Activated CD8-positive, alpha-beta memory T cell treated with anti-CD3 and anti-CD28 coated beads for 48 hours (primary cell): ENCODE data around the gene WNT7A.

Experiments
- DNase-seq, 3 experiments: peaks; one replicate each; pipeline ENCODE4 v3.0.0-alpha.2; 2020; ENCODE audit warnings: low read depth in 2 of 3, low spot score in 2 of 3

The WNT7A gene

DNA sequence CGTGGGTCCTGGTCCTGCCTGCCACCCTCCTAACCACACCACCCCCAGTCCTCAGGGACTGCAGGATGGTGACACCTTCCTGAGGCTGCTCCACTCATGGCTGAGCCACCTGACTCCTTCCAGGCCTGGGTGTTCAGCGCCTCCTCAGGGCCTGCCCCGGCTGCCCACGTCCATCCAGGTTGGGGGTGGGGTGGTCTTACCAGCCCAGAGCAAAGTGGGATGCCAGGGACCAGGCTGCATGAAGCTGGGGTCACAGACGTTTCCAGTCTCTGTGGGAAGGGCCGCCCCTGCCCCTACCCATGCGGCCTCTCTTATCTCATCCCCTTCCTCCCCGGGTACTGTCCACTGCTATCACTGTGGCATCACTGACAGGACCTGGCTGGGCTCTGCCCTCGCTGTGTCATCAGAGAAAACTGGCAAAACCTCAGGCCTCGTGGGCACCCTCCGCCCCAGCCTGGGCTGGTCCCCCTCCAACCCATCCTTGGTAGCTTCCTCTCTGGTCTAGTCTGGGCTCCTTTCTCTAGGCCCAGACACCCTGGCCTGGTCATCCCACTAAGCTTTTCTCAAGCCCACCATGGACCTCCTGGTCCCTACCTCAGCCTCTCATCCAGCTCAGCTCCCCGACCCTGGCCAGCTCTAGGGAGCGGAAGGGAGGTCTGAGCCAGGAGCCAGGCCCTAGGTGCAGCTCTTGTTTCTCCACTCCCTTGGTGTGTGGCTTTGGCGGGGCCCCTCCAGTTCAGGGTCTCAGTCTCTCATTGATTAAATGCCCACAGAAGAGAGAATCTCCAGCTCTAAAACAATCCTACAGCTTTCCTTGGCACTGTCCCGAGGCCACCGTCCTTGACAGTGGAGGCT is 32.9 kb downstream of the WNT7A start:
- DNase-seq, result no peak

DNA sequence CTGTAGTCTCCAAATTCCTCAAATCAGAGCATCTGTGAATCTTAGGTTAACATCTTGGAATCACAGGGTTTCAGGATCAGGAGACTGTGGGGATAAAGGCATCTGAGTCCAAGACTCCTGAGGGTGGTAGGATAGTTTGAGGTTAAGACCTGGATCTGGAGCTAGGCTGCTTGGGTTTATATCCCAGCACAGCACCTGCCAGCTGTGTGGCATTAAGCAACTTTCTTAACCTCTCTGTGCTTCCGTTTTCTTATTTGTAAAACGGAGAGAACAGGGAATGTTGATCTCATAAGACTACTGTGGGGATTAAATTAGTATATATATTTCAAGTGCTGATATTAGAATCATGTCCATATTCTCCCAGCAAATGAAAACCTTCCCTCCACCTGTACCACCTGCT is 33.6 kb downstream of the WNT7A start:
- no peak for DNase-seq

DNA sequence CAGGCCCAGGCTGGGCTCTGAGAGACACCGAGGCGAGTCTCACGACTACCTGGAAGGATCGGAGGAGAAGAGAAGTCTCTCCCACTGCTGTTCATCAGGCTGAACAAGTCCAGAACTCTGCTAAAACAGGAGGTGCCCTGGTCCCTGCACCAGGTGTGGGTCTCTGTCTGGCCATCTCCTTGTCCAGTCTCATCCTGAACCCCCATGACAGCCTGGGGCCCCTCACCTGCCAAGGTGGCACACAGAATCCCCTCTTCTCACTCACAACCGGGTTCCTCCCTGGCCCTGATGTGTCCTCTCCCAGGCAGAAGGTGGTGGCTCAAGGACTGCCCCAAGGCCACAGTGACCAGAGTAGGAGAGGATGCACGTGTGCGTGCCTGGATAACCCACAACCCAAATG is 34.1 kb downstream of the WNT7A start:
- no peak for DNase-seq

DNA sequence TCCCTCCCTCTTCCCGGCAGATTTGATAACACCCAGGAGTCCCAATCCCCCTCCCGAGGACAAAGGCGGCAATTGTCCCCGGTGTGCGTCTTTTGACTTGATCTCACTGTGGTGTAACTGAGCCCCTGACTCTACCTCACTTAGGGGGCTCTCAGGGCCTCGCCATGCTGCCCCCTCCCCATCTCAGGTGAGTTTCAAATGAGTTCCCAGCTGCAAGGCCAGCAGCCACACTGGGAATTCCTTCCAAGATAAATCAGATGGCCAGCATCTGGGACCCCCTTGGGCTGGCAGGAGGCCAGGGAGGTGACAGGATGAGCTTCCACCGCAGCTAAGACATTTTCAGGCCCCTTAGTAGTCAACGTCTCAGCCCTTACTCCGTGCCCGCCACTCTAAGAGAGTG is 35.0 kb downstream of the WNT7A start:
- no peak for DNase-seq

DNA sequence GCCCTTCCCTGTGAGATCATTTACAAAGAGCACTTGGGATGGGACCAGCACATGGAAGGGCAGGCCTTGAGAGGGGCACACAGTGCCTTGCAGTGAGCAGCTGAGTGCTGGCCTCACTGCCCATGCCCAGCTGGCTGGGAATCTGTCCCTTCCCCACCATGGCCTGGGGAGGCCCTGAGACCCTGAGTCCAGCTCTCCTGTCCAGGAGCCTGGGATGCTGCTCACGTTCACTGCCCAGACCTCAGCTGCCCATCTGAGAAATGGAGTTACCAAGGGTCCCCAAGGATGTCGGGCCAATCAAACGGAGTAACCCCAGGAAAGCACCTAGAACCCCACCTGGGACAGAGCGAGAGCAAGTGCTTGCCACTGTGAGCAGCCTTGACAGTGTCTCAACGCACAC is 35.6 kb downstream of the WNT7A start:
- DNase-seq, result no peak

DNA sequence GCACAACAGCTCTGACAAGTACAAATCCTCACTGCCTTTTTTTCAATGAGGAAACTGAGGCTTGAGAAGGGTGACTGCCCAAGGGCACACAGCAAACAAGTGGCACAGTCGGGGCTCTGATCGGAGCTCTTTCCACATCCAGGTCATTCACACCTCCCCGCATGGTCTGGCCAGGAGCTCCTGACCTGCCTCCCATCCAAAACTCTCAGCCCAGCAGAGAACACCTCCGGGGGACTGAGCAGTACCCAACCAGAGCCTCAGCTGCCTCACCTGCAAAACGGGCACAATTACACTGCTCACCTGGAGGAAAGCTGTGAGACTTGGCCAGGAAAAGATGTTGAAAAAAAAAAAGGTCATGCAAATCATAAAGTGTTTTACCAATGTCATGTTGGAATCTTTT is 36.5 kb downstream of the WNT7A start:
- no peak for DNase-seq

DNA sequence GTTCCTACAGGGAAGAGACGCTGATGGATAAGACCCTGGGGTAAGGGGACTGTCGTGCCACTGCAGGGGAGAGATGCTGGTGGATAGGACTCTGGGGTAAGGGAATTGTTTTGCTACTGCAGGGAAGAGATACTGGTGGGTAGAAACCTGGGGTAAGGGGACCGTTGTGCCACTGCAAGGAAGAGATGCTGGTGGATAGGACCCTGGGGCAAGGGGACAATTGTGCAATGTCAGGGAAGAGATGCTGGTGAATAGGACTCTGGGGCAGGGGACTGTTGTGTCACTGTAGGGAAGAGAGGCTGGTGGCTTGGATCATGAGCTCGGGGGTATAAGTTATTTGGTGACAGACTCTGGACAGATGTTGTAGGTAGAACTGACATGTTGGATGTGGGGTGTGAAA is 37.6 kb downstream of the WNT7A start:
- DNase-seq, result no peak

DNA sequence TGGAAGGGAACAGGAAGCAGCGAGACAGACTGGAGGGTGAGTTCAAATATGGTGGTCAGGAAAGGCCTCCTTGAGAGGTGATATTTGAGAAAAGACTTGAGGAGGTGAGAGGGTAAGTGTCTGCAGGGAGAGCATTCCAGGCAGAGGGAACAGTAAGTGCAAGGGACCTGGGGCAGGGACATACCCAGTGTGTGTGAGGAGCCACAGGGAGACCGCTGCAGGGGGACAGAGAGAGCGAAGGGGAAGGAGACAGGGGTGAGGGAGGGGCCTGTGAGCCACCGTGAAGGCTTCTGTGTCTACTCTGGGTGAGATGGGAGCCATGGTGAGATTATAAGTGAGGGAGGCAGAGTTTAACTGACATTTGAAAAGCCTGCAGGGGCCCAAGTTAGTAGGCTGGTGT is 38.0 kb downstream of the WNT7A start:
- no peak for DNase-seq

DNA sequence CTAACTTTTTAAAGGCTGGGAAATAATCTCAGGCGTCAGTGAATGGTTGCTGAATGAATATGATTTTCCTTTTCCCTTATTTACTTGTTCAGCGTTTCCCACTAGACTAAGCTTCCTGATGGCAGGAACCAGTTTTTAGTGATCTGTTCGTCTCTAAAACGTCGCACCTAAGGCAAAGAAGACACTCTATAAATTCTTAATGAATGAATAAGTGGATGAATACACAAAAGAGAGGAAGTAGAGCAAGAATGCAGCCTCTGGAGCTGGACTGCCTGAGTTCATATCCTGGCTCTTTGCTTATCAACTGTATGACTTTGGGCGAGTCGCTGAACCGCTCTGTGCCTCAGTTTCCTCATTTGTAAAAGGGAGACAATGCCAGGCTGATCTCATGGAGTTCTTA is 38.7 kb downstream of the WNT7A start:
- DNase-seq, result no peak

DNA sequence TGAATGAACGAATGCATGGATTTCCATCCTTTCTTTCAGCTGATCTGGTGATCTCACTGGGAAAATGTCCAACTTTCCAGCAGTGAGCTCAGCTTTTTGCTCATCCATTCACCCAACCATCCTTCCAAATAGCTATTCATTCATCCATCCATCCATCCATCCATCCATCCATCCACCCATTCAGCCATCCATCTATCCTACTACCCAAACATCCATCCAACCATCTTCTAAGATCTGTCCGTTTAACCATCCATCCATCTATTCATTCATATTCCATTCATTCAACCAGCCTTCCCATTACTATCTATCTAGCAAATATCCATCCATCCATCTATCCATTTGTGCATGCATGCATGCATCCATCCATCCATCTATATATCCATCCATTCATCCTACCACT is 39.4 kb downstream of the WNT7A start:
- no peak for DNase-seq

DNA sequence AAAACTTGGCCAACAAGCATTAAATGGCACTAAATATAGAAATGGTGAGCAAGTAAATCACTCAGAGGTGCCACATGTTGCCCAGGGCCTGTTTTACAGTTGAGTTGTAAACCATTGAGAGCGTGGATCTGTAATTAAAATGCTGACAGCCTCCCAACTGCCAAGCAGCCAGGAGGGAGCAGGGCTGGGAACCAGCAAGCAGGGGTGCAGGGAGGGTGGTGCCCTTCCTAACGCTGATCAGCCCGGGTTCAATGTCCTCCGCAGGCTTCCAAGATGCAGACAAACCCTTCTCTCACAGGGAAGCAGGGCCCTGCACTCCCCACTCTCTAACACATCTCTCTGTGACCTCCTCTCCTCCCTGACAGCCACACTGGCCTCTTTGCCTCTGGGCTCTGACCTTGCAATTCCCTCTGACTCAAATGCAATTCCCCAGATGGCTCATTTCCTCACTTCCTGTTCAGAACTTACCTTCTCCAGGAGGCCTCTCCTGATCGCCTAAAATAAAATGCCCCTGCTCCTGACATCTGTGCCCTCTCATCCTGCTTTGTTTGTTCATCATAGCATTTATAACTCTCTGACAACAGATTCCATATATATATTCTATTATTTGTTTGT is 40.0 kb downstream of the WNT7A start:
- no peak for DNase-seq

DNA sequence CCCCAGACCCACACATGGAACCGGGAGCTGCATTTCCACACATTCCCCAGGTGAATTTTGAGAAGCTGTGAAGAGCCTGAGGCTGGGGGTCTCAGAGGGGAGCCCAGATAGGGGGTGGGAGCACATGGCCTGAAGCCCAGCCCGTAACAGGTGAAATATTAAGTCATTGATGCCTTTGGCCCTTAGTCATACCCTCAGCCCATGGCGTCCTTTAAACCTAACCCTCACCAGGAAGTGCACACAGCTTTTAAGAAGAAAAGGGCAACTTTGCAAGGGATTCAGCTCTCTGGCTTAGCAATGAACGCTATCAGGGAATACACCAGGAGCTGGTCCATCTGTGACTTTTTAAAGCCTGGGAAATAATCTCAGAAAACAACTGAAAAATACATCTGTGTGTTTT is 40.6 kb downstream of the WNT7A start:
- no peak for DNase-seq

DNA sequence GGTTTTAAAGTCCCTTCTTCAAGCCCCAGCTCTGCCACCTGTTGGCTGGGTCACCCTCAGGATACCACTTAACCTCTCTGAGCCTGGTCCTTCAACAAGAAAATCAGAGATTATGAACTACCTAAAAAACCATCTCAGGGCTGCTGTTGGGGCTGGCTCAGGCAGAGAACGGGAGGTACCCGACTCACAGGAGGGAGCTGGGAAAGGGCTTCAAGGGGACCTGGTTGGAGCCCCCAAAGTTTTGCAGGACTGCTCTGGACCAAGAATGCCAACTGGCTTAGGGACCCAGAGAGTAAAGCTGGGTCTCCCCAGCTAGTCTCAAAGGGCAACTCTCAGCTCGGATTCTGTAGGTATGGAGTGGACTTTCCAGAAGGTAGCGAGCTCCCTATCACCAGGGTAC is 41.5 kb downstream of the WNT7A start:
- DNase-seq, result no peak

DNA sequence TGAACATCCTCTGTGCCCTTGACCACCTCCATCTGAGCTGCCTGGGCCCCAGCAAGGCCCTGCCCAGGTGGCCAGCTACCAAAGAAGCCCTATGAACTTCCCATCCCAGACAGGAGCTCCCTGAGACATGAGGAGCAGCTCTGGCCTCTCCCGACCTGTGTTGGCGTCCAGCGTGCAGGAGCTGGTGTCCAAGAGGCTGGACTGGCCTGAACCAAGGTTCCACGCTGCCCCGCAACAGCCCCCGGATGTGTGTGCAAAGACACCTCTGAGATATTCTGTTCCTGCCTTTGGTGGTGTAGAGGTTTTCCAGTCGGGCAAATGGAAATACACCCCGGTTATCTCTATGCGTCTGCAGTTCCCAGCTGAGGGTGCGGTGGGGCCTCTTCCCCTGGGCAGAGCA is 42.1 kb downstream of the WNT7A start:
- no peak for DNase-seq

DNA sequence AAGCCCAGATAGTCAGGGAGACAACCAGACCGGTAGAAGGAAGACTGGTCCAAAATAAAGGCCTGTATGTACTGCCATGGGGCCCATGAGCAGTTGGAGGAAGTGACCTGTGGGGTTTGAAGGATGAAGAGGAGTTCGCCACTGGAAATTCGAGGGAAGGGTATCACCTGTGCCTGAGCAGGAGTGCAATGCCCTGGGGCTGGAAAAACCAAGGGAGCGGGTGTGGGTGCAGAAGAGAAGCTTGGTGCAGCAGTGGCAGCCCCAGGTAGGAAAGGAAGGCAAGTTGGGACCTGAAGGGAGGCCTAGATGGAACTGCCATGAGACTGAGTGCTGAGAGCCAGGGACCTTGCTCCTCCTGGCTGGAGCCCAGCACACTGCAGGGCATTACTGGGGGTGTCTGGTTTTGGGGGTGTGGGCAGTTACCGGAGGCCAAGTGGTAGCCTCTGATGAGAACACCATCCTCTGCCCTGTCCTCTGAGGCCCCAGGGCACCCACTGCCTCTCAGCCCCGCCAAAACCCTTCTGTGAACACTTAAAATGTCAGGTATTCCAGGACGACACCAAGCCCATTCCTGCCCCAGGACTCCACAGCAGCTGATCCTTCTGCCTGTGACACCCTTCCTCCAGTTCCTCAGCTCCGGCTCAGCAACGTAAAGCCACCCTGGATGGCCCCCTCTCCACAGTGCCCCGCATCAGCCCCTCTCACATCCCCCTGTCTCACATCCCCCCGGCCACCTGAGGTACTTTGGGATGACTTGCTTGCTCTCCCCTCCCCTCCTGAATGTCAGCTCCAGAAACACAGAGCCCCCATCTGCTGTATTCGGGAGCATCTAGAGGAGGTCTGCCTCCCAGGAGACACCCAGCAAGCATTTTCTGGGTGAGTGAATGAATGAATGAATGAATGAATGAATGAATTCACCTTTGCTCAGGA is 42.9 kb downstream of the WNT7A start:
- DNase-seq, result no peak

DNA sequence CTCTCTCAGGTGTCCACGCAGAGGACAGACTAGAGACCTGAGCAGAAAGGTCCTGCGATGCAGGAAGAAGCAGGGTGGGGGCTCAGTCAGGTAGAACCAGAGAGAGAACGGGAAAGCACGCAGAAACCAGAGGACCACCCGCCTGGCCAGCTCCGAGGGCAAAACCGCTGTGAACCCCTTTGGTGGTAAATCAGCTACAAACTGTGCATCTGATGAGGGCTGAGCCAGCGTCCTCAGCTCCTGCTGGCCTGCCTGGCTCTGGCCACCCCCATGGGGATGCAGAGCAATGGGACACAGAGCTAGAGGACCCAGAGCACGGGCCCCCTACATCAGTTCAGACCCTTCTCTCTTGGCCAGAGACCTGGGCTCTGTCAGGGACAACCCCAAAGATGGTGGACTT is 44.6 kb downstream of the WNT7A start:
- no peak for DNase-seq

DNA sequence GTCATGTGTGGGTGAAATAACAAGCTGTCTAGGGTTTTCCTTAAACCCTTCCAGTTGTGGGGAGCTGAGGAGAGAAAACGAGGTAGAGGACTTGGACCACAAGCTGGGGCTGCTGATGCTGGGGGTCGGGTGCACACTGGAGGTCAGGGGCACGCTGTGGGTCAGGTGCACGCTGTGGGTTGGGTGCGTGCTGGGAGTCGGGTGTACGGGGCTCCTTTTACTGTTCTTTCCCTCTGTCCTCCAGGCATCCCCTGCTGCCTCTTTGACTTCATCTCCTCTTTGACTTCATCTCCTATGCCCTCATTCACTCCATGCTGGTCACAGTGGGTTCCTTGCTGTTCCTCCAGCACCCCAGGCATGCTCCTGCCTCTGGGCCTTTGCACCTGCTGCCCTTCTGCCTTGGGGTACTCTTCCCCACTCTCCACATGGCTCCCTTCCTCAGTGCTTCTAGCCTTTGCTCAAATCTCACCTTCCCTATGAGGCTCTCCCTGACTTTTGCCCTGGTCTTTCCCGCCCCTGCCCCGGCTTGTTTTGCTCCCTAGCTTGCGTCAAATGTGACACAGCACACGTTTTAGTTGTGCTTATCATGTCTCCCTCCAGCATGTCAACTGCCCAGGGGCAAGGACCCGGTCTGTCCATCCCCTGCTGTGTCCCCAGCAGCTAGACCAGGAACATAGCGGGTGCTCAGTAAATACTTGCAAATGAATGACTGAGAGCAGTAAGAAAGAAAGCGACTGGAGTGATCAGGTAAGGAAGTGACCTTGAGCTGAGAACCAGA is 45.4 kb downstream of the WNT7A start:
- no peak for DNase-seq

DNA sequence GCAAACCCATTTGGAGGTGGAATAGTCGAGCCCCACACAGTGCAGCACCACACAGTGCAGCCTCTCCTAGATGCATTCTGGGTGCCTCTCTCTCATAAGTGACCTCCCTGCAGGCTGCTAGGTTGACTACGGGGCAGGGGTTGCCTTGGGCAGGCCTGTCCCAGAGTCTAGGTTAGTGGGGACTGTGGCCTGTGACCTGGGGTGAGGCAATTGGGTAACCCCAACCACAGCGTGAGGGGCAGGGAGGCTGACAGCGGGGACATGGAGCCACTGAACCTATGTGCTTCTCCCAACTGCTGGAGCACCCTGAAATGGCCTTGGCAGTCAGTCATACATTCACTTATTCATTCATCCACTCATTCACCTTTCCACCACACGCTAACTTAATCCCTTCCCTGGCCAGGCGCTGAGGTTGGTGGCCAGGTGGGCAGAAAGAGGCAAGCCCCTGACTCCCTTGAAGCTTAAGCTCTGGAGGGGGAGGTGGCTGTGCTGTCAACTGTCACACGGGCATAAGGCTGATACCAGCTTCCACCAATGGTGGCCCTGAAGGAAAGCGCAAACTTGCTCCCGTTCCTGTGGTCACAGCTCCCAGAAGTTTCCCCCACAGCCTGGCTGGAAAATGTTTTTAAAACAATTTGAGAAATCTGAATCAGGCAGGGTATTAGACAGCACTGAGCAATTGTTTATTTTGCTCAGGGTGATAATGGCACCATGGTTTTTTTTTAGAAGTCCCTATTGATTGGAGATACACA is 46.2 kb downstream of the WNT7A start:
- no peak for DNase-seq

DNA sequence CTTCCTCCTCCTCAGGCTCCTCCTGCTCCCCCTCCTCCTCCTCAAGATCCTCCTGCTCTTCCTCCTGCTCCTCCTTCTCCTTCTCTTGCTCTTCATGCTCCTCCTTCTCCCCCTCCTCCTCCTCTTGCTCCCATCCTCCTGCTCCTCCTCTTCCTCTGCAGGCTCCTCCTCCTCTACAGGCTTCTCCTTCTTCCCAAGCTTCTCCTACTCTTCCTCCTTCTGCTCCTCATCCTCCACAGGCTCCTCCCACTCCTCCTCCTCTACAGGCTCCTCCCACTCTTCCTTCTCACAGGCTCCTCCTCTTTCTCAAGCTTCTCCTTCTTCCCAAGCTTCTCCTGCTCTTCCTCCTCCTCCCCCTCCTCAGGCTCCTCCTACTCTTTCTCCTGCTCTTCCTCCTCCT is 47.7 kb downstream of the WNT7A start:
- DNase-seq, result no peak

DNA sequence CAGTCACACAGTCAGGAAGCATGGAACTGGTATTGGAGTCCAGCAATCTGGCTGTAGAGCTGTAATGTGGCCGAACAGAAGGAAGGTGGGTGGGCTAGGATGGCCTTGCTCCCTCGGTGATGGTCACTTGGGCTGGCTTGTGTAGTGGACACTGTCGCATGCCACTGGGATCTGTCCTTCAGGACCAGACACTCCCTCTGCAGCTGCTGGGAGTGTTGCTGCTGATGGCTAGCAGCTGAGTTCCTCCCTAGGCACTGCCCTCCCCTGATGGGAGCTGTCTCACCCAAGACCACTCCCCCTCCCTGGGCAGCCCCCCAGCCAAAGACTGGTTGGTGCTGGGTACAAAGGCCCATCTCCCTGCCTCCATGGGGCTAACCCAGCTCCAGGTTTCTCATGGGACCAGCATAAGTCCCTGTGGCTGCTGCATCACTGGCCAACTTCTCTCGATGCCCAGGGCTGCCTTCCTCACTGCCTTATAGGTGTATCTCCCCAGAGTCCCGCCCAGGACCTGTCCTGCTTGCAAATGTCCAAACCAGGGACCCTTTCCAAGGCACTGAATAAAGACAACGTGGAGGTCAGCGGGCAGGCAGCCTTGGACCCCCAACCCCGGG is 48.4 kb downstream of the WNT7A start:
- no peak for DNase-seq
